Inflammatory macrophage (primary cell): ENCODE results near the gene UTP14A.

ENCODE experiments used
- DNase-seq, 2 donors: peaks; one replicate each; pipeline ENCODE4 v3.0.0-alpha.2; 2020 to 2022

UTP14A gene

DNA sequence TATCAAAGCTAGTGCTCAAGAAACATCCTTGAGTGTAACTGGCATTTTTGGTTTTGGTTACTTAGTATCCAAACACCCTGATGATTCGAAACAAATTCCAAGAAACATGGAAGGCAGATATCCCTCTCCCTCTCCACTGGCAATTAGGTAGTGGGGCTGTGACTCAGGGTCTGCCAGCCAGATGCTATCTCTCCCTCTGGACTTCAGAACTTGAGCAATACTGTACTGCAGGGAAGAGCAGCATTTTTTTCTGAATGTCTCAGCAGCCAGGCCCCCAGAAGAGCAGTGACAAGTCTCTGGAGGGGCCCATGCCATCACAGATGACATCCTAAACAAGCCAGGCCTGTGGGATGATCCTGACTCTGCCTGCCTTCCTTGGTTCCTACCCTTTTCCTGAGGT, 39.2 kb downstream of the UTP14A start:
- no peak for DNase-seq

DNA sequence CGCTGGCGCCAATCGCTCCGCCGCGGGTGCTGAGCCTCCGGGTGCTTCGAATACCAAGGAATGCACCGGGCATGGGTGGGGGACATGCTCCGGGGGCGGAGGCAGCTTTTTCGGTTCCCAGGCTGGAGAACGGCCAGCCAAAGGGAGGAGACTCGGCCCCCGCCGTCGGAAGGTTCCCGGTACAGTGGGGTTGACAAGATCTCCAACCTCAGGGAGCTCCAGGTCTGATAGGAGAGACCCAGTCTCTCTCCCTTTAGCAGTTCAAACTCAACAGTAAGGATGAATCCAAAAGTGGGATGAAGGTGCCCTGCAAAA, 47.3 kb downstream of the UTP14A start:
- DNase-seq = no peak

DNA sequence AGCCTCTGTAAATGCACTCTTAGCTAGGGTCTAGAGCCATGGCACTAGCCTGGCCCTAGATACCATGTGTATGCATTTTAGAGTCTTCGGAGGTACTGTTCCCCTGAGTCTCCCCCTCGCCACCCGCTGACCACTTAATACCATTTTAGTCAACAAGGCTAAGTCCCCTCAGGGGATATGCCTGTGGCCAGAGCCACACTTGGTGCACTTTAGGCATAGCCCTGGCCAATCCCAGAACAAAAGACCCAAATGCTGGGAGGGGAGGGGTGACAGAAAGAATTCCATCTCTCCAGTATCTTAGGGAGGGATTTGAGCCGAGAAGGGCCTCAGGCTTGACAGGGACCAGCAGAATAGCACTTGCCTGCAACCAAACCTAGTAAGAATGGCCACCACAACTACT, 47.9 kb downstream of the UTP14A start:
- no peak for DNase-seq

DNA sequence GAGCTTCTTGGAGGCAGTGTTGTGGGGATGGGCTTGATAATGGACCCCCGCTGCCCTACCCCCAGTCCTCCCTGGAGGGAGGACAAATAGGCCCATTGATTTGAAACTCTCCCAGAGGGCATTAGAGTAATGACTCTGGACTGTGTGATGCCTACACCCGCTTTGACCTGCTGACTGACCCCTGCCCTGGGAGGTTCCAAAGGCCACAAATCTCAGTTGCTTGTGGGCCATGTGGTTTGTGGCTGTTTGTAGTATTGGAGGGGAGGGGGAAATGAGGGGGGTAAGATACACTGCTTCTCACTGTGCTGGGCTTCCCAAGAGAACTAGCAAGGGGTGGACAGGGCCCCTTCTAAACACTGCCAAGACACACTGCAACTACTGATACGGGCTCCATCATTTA, 48.8 kb downstream of the UTP14A start:
- DNase-seq = no peak

DNA sequence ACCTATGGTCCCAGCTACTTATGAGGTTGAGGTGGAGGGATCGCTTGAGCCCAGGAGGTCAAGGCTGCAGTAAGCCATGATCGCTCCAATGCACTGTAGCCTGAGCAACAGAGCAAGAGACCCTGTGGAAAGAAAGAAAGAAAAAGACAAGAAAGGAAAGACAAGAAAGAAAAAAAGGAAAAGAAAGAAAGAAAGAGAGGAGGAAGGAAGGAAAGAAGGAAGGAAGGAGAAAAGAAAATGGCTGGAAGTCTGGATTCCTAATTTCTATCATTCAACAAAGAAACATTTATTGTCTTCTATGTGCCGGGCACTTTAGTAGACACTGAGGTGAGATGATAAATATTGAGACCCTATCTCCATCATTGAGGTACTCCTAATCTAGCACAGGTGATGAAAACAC, 49.7 kb downstream of the UTP14A start:
- DNase-seq = no peak

DNA sequence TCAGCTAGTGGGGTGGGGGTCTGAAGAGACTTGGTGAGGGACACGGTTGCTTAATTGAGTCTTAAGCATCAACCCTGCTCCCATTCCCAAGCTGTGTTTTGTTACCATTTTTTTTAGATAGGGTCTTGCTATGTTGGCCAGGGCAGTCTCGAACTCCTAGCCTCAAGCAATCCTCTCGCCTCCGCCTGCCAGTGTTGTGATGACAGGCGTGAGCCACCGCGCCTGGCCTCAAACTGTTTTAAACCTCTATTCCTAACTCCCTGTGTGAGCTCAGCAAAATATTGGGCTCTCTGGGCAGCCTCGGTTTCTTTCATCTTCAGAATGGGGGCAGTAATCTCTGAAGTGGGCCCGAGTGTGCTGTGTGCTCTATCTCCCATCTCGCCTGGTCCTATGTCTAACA, 50.2 kb downstream of the UTP14A start:
- no peak for DNase-seq

DNA sequence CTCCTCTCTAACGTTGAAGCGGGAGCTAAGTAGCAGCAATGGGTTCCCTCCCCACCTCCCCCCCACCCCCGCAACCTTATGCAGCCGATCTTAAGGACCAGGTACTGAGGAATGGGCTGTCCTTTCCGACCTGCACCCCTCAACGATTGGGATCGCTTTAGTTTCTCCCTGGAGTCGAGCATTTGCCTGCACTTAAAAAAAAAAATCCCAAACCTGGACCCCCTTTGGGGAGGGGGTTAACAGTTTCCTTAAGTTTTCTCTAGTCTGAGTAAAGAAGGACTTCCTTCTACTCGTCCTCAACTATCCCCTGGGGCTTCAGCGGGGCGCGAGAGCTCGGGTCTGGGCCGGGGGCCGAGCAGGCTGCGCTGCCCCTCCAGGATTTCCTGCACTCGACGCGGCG, 50.8 kb downstream of the UTP14A start:
- no peak for DNase-seq

DNA sequence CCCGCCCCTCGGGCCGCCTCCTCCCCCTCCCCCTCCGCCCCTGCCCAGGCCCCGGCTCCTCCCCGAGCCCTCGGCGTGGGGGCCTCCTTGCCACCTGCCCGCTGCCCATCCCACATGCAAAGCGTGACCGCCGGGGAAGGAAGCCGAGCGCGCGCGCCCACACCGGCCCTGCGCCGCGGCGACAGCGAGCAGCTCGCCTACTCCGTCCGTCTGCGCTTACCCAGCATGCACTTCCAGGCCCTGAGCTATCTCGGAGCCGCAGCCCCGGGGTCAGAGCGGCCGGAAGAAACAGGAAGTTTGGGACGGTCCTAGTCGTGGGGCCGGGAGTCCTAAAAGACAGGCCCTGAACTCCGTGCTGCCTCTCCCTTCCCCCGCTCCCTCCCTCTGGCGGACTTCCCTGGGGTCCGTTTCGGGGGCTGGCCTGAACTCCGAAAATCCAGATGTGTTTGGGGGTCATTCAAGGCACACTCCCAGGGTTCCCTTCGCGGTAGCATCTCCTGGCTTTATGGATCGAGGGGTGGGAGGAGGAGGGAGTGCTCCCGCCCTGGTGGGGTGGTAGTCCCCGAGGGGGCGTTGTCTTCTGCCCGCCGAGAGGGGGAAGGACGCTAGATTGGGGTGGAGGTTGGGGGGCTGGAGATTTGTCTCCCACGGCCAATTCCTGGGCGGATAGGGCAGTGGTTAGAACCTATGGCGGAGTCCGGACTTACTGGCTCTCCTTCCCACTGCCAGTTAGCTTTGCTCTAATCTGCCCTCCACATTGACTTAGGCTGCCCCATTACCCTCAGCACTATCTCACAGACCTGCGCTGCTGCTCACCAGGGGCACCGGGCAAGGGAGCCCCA, 51.5 kb downstream of the UTP14A start:
- peak; percentile 80 to 89 for DNase-seq

DNA sequence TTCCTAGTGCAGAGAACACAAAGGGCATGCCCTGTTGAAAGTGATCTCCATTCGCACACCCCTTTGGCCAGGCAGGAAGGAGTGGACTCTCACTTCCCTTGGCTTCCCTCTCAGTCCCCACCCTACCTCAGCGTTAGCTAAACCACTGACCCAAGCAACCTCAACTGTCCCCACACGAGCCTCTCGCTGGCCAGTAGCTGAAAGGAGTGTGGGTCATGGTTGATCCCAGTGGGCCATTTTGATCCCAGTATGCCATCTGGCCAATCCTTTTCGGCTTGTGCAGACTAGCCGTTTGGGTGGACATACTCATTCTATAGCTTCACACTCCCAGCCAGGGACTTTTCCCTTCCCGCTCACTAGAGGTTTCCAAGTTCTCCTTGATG, 52.1 kb downstream of the UTP14A start:
- DNase-seq = no peak

DNA sequence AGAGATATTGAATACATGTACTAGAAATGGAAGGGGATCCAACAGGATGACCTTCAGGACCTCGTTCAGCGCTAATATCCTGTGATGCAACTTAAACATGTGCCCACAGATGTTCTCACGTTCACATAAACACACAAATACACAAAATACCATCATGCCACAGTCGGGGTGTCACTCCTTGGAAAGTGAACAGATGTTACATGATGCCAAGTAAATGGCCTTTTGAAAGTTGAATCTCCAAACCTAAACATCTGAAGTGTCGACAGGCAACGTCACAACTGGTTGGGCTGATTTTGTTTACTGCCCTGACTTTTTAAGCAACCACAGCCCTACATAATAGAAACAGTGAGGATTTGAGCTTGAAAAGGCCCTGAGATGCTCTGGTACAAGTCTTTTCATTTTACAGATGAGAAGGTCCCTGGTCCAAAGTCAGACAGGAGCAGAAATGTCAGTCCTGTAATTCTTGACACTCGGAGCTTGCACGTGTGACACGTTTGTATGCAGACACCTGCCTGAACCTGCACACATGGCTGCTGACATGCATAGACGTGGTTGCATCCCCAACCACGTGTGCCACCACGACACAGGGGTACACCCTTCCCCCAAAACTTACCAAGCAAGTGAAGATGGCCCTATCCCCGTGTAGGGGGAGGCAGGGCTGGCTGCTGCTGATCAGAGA, 53.0 kb downstream of the UTP14A start:
- no peak for DNase-seq

DNA sequence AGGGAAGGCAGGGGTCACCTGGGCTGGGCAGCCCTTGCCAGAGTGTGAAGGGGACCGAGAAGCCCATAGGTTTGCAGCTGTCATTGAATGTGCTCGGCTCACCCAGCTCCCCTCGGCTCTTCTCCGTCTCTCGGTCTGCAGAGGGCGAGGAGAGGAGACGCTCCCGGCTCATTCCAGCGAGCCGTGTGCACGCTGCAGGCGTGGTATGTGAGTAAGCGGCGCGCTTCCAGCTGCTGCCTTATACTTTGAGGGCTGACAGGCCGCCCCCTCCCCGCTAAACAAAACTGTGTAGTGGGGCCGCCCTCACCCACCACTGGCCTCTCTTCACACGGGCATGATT, 53.5 kb downstream of the UTP14A start:
- no peak for DNase-seq

DNA sequence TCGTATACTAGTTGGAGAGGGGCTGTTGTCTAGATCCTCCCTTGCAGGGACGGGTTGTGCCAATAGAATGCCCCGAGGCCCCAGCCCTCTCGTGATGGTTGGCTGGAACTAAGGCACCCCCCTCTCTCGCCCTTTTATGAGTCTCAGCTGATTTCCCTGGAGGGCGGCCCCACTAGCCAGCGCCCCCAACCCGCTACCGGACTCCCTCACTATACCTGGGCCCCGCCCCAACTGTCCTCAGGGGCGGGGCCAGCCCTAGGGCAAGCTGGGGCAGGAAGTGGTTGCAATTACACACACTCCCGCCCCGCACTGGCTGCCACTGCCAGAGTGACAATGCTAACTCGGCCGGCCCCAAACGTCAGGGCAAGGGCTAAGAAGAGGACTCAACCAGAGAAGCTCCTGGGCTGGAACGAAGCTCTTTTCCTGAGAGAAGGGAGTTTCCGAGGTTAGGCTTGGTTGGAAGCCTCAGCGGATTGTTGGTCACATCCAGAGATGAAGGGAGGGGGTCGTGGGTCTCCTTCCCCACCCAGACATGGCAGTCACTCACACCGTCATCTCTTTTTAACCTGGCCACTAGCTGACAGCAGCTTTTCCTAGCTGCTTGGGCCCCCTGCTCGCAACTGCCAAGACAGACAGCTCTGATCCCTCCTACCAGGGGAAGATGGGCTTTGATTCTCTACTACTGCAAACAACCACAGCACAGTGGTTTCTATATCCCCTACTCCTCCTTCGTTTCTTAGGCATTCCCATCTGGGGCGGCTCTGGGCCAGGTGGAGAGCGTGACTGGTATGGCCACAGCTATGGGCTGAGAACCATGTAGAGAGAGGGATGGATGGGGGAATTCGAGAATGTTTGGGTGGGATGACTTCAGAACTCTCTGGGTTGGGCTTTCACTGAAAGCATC, 55.5 kb downstream of the UTP14A start:
- peak; percentile 66 to 71 for DNase-seq

DNA sequence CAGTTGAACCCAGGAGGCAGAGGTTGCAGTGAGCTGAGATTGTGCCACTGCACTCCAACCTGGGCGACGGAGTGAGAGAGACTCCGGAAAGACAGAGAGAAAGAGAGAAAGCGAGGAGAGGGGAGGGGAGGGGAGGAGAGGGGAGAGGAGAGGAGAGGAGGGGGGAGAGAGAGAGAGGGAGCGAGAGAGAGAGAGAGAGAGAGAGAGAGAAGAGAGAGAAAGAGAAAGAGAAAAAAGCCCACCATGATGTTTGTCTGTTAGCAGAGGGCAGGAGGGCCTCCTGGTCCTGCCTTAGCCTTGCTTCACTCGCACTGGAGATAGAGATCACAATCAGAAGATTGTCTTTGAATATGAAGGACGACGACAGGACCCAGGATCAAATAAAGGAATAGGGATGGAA, 57.8 kb downstream of the UTP14A start:
- DNase-seq = no peak

DNA sequence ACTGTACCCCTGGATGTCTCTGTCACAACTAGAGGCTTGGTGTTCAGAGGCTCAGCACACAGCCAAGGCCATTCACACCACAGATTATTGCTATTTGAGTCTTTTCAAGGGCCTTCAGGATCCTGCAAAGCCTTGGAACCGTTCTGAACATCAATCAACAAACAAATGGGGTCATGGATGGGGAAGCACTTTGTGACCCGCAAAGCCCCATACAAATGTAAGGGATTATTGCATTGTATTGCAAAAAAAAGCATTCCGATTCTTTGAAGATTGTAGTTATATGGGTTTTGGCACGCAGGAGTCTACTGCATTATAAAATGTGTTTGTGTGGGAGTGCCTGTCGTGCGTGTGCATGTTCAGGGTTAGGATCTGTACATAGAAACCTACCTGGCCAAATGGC, 59.2 kb downstream of the UTP14A start:
- no peak for DNase-seq

DNA sequence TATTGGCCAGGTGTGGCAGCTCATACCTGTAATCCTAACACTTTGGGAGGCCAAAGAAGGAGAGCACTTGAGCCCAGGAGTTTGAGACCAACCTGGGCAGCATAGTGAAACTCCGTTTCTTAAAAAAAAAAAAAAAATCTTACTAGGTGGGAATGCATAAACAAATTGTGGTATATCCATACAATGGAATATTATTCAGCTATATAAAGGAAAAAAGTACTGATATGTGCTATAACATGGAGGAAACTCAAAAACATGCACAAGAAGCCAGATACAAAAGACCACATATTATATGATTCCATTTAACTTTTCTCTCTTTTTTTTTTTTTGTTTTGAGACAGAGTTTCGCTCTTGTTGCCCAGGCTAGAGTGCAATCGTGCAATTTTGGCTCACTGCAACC, 63.0 kb downstream of the UTP14A start:
- no peak for DNase-seq

DNA sequence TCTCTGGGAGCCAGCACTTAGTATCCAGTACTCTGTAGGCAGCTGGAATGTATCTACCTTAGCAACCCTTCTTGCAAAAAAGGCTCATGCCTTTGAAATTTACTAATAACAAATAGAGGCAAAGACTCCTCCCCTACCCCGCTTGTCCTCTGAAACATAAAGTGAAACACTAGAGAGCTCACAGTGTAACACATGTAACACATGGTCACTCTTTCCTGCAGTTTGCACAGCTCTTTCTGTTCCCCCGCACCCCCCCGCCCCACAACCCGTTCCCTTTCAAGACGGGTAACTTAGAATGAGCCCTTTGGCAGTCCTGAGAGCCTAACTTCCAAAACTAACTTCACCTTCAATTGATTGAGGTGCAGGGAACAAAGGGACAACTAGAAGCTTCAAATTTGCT, 70.5 kb downstream of the UTP14A start:
- DNase-seq = no peak
